K562 (cell line): Measurements from ENCODE around the gene TBX1. TPM values are rescaled to one million over a fixed set of nuclear protein-coding genes. Genes with fewer than 3 reads are reported as not detected.

ENCODE experiments used
- ATAC-seq: fragments of 200-7000 bp; cut with Tn5 transposase; 3 replicates; pipeline ENCODE4 v1.9.1; 2020; ENCODE audit warnings: moderate library complexity
- BruUV-seq: library from RNA; stranded (reverse); fragments of 400-500 nt; replicated peaks from 2 replicates; lab custom pipeline; 2021; lab: Mats Ljungman, UMichigan
- CTCF ChIA-PET: fragments of 300-600 bp; formaldehyde crosslinking; extraction: SDS; loops from one replicate; lab custom pipeline; 2021; ENCODE audit warnings: low intra/inter-chr PET ratio; lab: Yijun Ruan, JAX
- POLR2A ChIA-PET: fragments of 300-600, 350-650 bp; sonication (Branson Sonifier 250); formaldehyde crosslinking; extraction: SDS; loops from one replicate; lab custom pipeline; 2021; ENCODE audit warnings: antibody characterized with exemption, inconsistent platforms; lab: Yijun Ruan, JAX
- DNase-seq, 4 experiments: peaks; one replicate each; pipeline versions ENCODE4 v3.0.0 to v3.0.0-alpha.2; 2011 to 2018; ENCODE audit warnings: low spot score in 3 of 4, mixed read lengths in 3 of 4; ENCODE audit errors: extremely low read depth in 1 of 4
- FAIRE-seq: peaks from 2 replicates; lab custom pipeline; 2011; peaks lifted over from hg19 to GRCh38; lab: Jason Lieb, UNC
- H2AFZ ChIP-seq: 2 replicates; pipeline ENCODE4 v1.6.0; 2011; ENCODE audit warnings: low read depth, low read length, control low read depth, inconsistent platforms
- H3K27ac ChIP-seq: fragments of 200-600 bp; 3 replicates; pipeline ENCODE4 v1.8.0; 2011; ENCODE audit warnings: low read depth, mild to moderate bottlenecking, control low read depth, inconsistent platforms, low read length, moderate library complexity, mixed read lengths; ENCODE audit errors: extremely low read depth
- H3K27me3 ChIP-seq, 2 experiments: fragments of 300-600 bp in 1 of 2; 2 replicates in 1 of 2; 3 replicates in 1 of 2; pipeline versions ENCODE4 v1.6.0 to v1.8.0; 2011; ENCODE audit warnings: inconsistent platforms in 2 of 2, low read length in 2 of 2, mild to moderate bottlenecking in 1 of 2, mixed read lengths in 1 of 2, moderate library complexity in 1 of 2; ENCODE audit not compliant: control insufficient read depth in 2 of 2, insufficient read depth in 2 of 2
- H3K36me3 ChIP-seq: fragments of 300-600 bp; 3 replicates; pipeline ENCODE4 v1.8.0; 2011; ENCODE audit warnings: mild to moderate bottlenecking, low read length, inconsistent platforms; ENCODE audit not compliant: control insufficient read depth, insufficient read depth
- H3K4me1 ChIP-seq, 2 experiments: fragments of 200-600 bp in 1 of 2; replicated peaks in 1 of 2; 2 replicates in 1 of 2; 3 replicates in 1 of 2; pipeline versions ENCODE4 v1.5.1 to v1.8.0; 2011; ENCODE audit warnings: inconsistent platforms in 2 of 2, low read length in 2 of 2, mild to moderate bottlenecking in 1 of 2, mixed read lengths in 1 of 2, moderate library complexity in 1 of 2; ENCODE audit not compliant: control insufficient read depth in 2 of 2, insufficient read depth in 2 of 2
- H3K4me2 ChIP-seq: 2 replicates; pipeline ENCODE4 v1.6.1; 2011; ENCODE audit warnings: low read length, control low read depth, inconsistent platforms, mixed read lengths; ENCODE audit not compliant: insufficient read depth
- H3K4me3 ChIP-seq: fragments of 200-600 bp; sonication (generic), shearing (Covaris generic); 2 replicates; pipeline ENCODE4 v1.5.1; 2016; ENCODE audit warnings: control low read depth, inconsistent platforms
- H3K79me2 ChIP-seq: fragments of 200-600 bp; 3 replicates; pipeline ENCODE4 v1.8.0; 2011; ENCODE audit warnings: low read length, inconsistent platforms; ENCODE audit not compliant: control insufficient read depth, insufficient read depth
- H3K9ac ChIP-seq, 2 experiments: 2 replicates each; pipeline versions ENCODE4 v1.6.0 to v1.6.1; 2011; ENCODE audit warnings: low read depth in 2 of 2, low read length in 2 of 2, control low read depth in 1 of 2, inconsistent platforms in 1 of 2, mild to moderate bottlenecking in 1 of 2, mixed read lengths in 1 of 2; ENCODE audit not compliant: insufficient read depth in 1 of 2
- H3K9me1 ChIP-seq: one replicate; pipeline ENCODE4 v1.6.0; 2011; ENCODE audit warnings: inconsistent platforms, mild to moderate bottlenecking, low read length, moderate library complexity; ENCODE audit not compliant: control insufficient read depth, insufficient read depth
- H3K9me3 ChIP-seq: replicated peaks from 2 replicates; pipeline ENCODE4 v1.5.1; 2011; ENCODE audit warnings: low read depth, low read length, inconsistent platforms; ENCODE audit not compliant: control insufficient read depth, insufficient read depth
- H4K20me1 ChIP-seq: replicated peaks from 2 replicates; pipeline ENCODE4 v1.6.1; 2011; ENCODE audit warnings: low read length, inconsistent platforms, mixed read lengths; ENCODE audit not compliant: control insufficient read depth, insufficient read depth
- ATF2 ChIP-seq: sonication (generic); formaldehyde crosslinking; IDR thresholded peaks from 2 replicates; pipeline ENCODE4 v1.8.1; 2022; ENCODE audit warnings: missing genetic modification reagents
- BRD4 ChIP-seq: fragments of 200-600 bp; sonication (generic); IDR thresholded peaks from 2 replicates; pipeline ENCODE4 v1.6.1; 2017; ENCODE audit warnings: inconsistent platforms
- GATAD2B ChIP-seq: fragments of 450-650 bp; IDR thresholded peaks from 2 replicates; pipeline ENCODE4 v1.6.1; 2017; ENCODE audit warnings: mild to moderate bottlenecking, borderline replicate concordance
- PCBP1 ChIP-seq: fragments of 200-400 bp; formaldehyde crosslinking; IDR thresholded peaks from 2 replicates; pipeline ENCODE4 v1.6.1; 2018; ENCODE audit warnings: mild to moderate bottlenecking, low read depth, low read length; ENCODE audit not compliant: poor library complexity, severe bottlenecking
- PURB ChIP-seq: sonication (generic); formaldehyde crosslinking; IDR thresholded peaks from 2 replicates; pipeline ENCODE4 v1.9.0; 2021; ENCODE audit warnings: low read depth, mild to moderate bottlenecking, missing genetic modification reagents
- SLC30A9 ChIP-seq: fragments of 250-450 bp; sonication (Bioruptor Pico); IDR thresholded peaks from 2 replicates; pipeline ENCODE4 v1.8.0; 2022; ENCODE audit warnings: mild to moderate bottlenecking, moderate library complexity
- SMARCB1 ChIP-seq: IDR thresholded peaks from 2 replicates; pipeline ENCODE4 v1.6.1; 2011; ENCODE audit warnings: improper control_type of control experiment, low read depth; ENCODE audit not compliant: insufficient read length
- SREBF1 ChIP-seq: fragments of 150-350 bp; IDR thresholded peaks from 2 replicates; pipeline ENCODE4 v1.6.1; 2014; ENCODE audit warnings: antibody characterized with exemption, low read depth, low read length, borderline replicate concordance
- ZNF263 ChIP-seq: sonication (generic); formaldehyde crosslinking; IDR thresholded peaks from 2 replicates; pipeline ENCODE4 v1.8.0; 2022; ENCODE audit warnings: mild to moderate bottlenecking, missing genetic modification reagents, borderline replicate concordance
- ZNF609 ChIP-seq: sonication (generic); formaldehyde crosslinking; IDR thresholded peaks from 2 replicates; pipeline ENCODE4 v1.8.1; 2023; ENCODE audit warnings: missing genetic modification reagents, mild to moderate bottlenecking, borderline replicate concordance
- ZNF740 ChIP-seq, 3 experiments: fragments of 200-800 bp in 1 of 3; sonication (Bioruptor generic) in 1 of 3; sonication (generic) in 1 of 3; formaldehyde crosslinking in 1 of 3; IDR thresholded peaks; 2 replicates each; pipeline versions ENCODE4 v1.6.1 to v1.8.0; 2016 to 2022; ENCODE audit warnings: mild to moderate bottlenecking in 2 of 3, missing compliant biosample characterization in 2 of 3, missing genetic modification characterization in 2 of 3, missing genetic modification reagents in 1 of 3
- ZNF76 ChIP-seq: fragments of 250-450 bp; sonication (Bioruptor Pico); IDR thresholded peaks from 2 replicates; pipeline ENCODE4 v1.4.0; 2020; ENCODE audit warnings: mild to moderate bottlenecking, moderate library complexity, borderline replicate concordance
- ZSCAN32 ChIP-seq: fragments of 450-650 bp; formaldehyde crosslinking; IDR thresholded peaks from 2 replicates; pipeline ENCODE4 v1.4.0; 2020; ENCODE audit warnings: mild to moderate bottlenecking, moderate library complexity
- WGBS: fragments of 100-300 bp; shearing (Covaris generic); methylation state at CpG from one replicate; pipeline ENCODE4 v1.1.6; 2016; ENCODE audit warnings: low coverage, mixed read lengths; ENCODE audit not compliant: insufficient coverage; ENCODE audit errors: missing lambda C conversion rate; 5-methylcytosine and 5-hydroxymethylcytosine counted together
- in situ Hi-C: fragments of 300-500 bp; cut with MboI; formaldehyde crosslinking; loops from 4 replicates; pipeline ENCODE4 v1.15.0; 2018; ENCODE audit warnings: inconsistent platforms, mixed read lengths
- intact Hi-C: fragments of 100-400 bp; cut with micrococcal nuclease; formaldehyde crosslinking; loops from 2 replicates; pipeline ENCODE4 v1.14.2; 2022
- polyA plus RNA-seq, 8 experiments: library from polyadenylated mRNA; depleted of rRNA in 4 of 8; stranded (reverse) in 5 of 8; unstranded in 3 of 8; fragments of >200 nt; fragmentation: Nextera tagmentation in 2 of 8; fragmentation: Illumina TruSeq in 1 of 8; extraction: Ambion mirVana in 2 of 8; extraction: Trizol in 1 of 8; gene quantifications; 2 replicates each; pipeline versions ENCODE4 v1.2.1 to v1.2.3, GENCODE V29; 2011 to 2014; ENCODE audit warnings: inconsistent platforms in 1 of 8, missing spikeins in 1 of 8
- total RNA-seq, 7 experiments: library from RNA; depleted of rRNA in 6 of 7; stranded (reverse); fragments of >200 nt in 6 of 7; fragmentation: Illumina TruSeq in 2 of 7; extraction: Trizol in 2 of 7; gene quantifications; 2 replicates each; pipeline versions ENCODE4 v1.2.1 to v1.2.3, GENCODE V29; 2011 to 2021; ENCODE audit warnings: low replicate concordance in 1 of 7

Gene TBX1
- total and polyA plus RNA-seq, 9 of the 15 experiments (the other 6 are each of a cell fraction or from before 2014, with no cell fraction given), result 0.07 to 35.0 (median 3.9) TPM

- Histone ChIP-seq H3K9me1 (no peaks in the 10 kb centered on the region), H3K36me3 (no peaks in the 10 kb centered on the region), H3K4me3 (no peak overlapping the region), H3K9ac (peak overlapping the region; percentile 7 to 86; a peak in 3 of 4 replicates), H3K79me2 (no peaks in the 10 kb centered on the region), H3K9me3 (no peaks in the 10 kb centered on the region), H3K4me1 (peaks cover 22 to 74% of the 10 kb centered on the region in 2 experiments), H4K20me1 (no peaks in the 10 kb centered on the region), H2AFZ (peak overlapping the region; percentile 55), H3K27ac (peak overlapping the region; percentile 1; the same call in 2 of the 3 replicates), H3K27me3 (no peaks in the 10 kb centered on the region), H3K4me2 (peak overlapping the region; percentile 41)
- FAIRE-seq (peak; percentile 86), DNase-seq (peak; percentile 94 to 98 (median 96)), ATAC-seq (peak; percentile 91)
- TSS peak; percentile 32 for BruUV-seq
- ChIA-PET POLR2A (interaction anchor here (0.6 to 2.0 kb wide), 15 partner anchors 8 to 1262 kb away, joined by 3 to 12 read pairs (median 5); partner anchors contain the start of gene MRPL40), CTCF (no interaction called here)
- WGBS, result 46% methylated on average over 18 of the region's 18 CpGs
- intact Hi-C loops, result loop anchor here (1.0 to 5.0 kb wide), 2 partner anchors 37 to 95 kb away; partner anchors contain the start of genes GNB1L and RTL10
- in situ Hi-C loops, result no loop called here
- peak; percentile 98 for TF ChIP-seq SREBF1
- TF ChIP-seq PCBP1, result no peak
- TF ChIP-seq GATAD2B, result no peak
- no peak for TF ChIP-seq ZNF740 (CRISPR knock-in tag; IDR thresholded peaks at IDR 0.05)
- peak in 1 of 2 experiments; percentile 60; a peak in 2 of 4 replicates for TF ChIP-seq ZNF740 (tag; IDR thresholded peaks at IDR 0.05)
- no peak for TF ChIP-seq ZNF76 (CRISPR knock-in tag)
- TF ChIP-seq ZNF263 (CRISPR knock-in tag), result no peak
- no peak for TF ChIP-seq ZNF609 (CRISPR knock-in tag)
- TF ChIP-seq ATF2, result no peak
- 0 out of 2 replicates have a peak, but pooled peaks have one; percentile 21 for TF ChIP-seq ZSCAN32 (CRISPR knock-in tag)
- TF ChIP-seq SLC30A9 (CRISPR knock-in tag), result no peak
- 0 out of 2 replicates have a peak, but pooled peaks have one; percentile 26 for TF ChIP-seq BRD4
- TF ChIP-seq PURB, result no peak
- no peak for TF ChIP-seq SMARCB1
Observed at GRCh38 chr22:19815093-19815822, 54.7 kb downstream of the TBX1 start.
